Measurements from ENCODE around the gene MKNK2.
"Not testable (repeated sequence)": the region's sequence is repeated elsewhere in the genome, so short reads cannot be mapped to it uniquely, and the experiment has no call there.

The MKNK2 gene

GRCh38 chr19:2038284-2039088 lies 12.6 kb downstream of the MKNK2 start:
- no peak for ATAC-seq (replicated peaks)
- peak overlapping the region; percentile 81 for H3K27ac Mint-ChIP-seq

DNA sequence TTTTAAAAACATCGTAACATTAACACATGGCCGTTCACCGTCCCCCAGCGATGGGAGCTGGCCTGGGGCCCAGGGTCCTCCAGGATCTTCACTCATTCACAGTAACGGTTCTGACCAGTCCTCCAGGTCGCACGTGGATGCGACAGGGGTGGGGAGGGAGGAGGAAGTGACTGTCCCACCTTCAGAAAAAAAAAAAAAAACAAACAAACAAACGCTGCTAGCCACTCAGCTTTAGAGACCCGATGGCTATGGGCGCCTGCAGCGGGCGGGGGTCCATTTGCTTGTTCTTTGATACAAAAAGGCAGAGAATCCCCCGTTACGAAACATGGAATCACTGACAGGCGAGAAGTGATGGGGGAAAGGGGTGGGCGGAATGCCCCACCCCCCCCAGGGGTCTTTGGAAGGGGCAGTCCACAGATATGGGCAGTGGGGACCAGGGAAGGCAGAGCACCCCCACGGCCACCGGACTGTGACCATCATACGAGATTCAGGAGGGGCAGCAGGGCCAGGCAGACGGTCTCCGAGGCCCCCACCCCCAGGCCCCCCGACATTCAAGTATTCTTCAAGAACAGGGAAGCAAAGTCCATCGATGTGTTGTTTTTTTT lies 13.3 kb downstream of the MKNK2 start:
- peaks cover 28 to 59% of the 10 kb centered on the region in 2 donors for H3K4me1 Mint-ChIP-seq
- no peaks in the 10 kb centered on the region for H3K27me3 Mint-ChIP-seq
- peak overlapping the region in 1 of 2 donors; percentile 32 for H3K4me3 Mint-ChIP-seq
- peak overlapping the region; percentile 86 for H3K27ac Mint-ChIP-seq
- ATAC-seq (replicated peaks) (no peak), DNase-seq (no peak)
- peaks cover 5 to 7% of the 10 kb centered on the region in 2 donors for H3K9me3 Mint-ChIP-seq
- H3K36me3 Mint-ChIP-seq: peaks cover 30 to 45% of the 10 kb centered on the region in 2 donors

More at GRCh38 chr19:2038284-2039088, 12.6 kb downstream of the MKNK2 start:
- Mint-ChIP-seq H3K27me3 (no peaks in the 10 kb centered on the region), H3K9me3 (peaks cover 5 to 7% of the 10 kb centered on the region in 2 donors), H3K4me1 (peaks cover 29 to 59% of the 10 kb centered on the region in 2 donors), H3K4me3 (peak overlapping the region in 1 of 2 donors; percentile 21), H3K36me3 (peaks cover 32 to 52% of the 10 kb centered on the region in 2 donors)
- no peak for DNase-seq

DNA sequence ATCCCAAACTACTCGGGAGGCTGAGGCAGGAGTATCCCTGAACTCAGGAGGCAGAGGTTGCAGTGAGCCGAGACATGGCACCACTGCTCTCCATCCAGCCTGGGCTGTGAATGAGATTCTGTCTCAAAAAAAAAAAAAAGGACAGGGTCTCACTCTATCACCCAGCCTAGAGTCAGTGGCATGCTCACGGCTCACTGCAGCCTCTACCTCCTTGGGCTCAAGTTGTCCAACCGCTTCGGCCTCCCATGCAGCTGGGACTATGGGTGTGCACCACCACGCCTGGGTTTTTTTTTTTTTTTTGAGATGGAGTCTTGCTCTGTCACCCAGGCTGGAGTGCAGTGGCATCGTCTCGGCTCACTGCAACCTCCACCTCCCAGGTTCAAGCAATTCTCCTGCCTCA lies 14.6 kb downstream of the MKNK2 start:
- H3K9me3 Mint-ChIP-seq: peaks cover 5 to 7% of the 10 kb centered on the region in 2 donors
- H3K27me3 Mint-ChIP-seq: no peaks in the 10 kb centered on the region
- peaks cover 34 to 60% of the 10 kb centered on the region in 2 donors for H3K4me1 Mint-ChIP-seq
- DNase-seq: no peak
- H3K4me3 Mint-ChIP-seq: no peak overlapping the region
- peaks cover 28 to 36% of the 10 kb centered on the region in 2 donors for H3K36me3 Mint-ChIP-seq
- H3K27ac Mint-ChIP-seq: no peak overlapping the region
- no peak for ATAC-seq (replicated peaks)

DNA sequence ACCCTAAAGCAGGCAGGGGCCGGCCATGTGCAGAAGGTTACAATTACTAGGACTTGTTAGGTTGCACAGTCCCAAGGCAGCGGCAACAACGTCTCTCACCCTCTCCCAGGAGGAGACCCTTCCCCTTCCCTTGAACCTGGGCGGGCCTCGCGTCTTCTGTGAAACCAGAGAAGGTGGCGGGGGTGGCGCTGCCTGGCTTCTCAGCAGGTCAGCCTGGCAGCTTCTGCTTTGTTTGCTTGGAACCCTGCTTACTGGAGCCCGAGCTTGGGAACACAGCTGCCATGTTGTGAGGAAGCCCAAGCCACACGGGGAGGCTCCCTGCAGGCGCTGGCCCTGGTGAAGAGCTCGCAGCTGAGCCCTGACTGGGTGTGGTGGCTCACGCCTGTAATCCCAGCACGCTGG lies 15.5 kb downstream of the MKNK2 start:
- Mint-ChIP-seq H3K27ac (peak overlapping the region; percentile 67), H3K27me3 (no peaks in the 10 kb centered on the region), H3K4me3 (no peak overlapping the region), H3K4me1 (peaks cover 28 to 51% of the 10 kb centered on the region in 2 donors), H3K36me3 (peaks cover 24 to 28% of the 10 kb centered on the region in 2 donors), H3K9me3 (peaks cover 5 to 7% of the 10 kb centered on the region in 2 donors)
- DNase-seq (no peak), ATAC-seq (replicated peaks) (no peak)

DNA sequence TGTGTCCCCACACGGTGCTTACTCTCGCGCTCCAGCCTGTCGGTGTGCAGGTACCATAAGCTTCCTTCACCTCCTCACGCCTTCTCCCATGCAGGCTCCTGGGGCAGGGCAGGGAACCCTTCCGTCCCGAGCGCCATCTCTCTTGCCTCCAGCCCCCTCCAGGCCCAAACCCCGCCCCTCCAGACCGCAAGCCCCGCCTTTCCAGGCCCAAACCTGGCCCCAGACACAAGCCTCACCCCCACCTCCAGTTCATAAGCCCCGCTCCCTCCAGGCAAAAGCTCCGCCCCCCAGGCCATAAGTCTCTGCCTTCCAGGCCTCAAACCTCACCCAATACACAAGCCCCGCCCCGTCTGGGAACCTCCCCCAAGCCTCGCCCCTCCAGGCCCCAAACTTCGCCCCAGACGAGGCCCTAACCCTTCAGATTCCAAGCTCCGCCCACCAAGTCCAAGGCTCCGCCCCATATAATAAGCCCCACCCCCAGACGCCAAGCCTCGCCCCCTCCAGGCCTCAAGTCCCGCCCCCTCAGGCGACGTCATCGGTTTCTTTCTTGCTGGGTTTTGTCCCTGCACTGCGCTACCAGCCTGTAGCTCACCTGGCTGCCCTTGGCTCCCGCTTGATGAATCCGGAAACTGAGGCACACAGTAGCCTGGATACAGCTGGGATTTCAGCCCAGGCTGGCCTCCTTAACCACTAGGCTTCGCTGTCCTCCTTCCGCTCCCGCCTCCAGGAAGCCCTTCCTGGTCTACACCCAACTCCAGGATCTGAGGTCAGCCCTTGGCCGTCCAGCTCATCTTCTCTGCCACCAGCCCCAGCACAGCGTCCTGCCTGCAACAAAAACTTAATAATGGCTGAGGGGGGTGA lies 16.1 kb downstream of the MKNK2 start:
- no peaks in the 10 kb centered on the region for H3K27me3 Mint-ChIP-seq
- peak overlapping the region; percentile 67 for H3K27ac Mint-ChIP-seq
- H3K4me1 Mint-ChIP-seq: peaks cover 28 to 48% of the 10 kb centered on the region in 2 donors
- H3K4me3 Mint-ChIP-seq: peak overlapping the region; percentile 5 to 52
- peaks cover 5 to 7% of the 10 kb centered on the region in 2 donors for H3K9me3 Mint-ChIP-seq
- H3K36me3 Mint-ChIP-seq: peaks cover 21 to 25% of the 10 kb centered on the region in 2 donors
- ATAC-seq (replicated peaks): peak; percentile 60 to 64
- DNase-seq: peak; percentile 65

DNA sequence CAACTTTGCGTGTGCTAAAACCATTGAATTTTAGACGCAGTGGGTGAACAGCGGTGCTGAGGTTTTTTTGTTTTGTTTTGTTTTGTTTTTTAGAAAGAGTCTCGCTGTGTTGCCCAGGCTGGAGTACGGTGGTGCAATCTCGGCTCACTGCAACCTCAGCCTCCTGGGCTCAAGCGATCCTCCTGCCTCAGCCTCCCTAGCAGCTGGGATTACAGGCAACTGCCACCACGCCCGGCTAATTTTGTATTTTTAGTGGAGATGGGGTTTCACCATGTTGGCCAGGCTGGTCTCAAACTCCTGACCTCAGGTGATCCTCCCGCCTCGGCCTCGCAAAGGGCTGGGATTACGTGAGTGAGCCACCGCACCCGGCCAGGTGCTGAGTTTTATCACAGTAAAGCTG lies 16.8 kb downstream of the MKNK2 start:
- peaks cover 18 to 21% of the 10 kb centered on the region in 2 donors for H3K36me3 Mint-ChIP-seq
- not testable (repeated sequence) for H3K27me3 Mint-ChIP-seq; ATAC-seq (replicated peaks); H3K4me3 Mint-ChIP-seq; H3K27ac Mint-ChIP-seq; H3K9me3 Mint-ChIP-seq; DNase-seq
- H3K4me1 Mint-ChIP-seq: peaks cover 26 to 43% of the 10 kb centered on the region in 2 donors

DNA sequence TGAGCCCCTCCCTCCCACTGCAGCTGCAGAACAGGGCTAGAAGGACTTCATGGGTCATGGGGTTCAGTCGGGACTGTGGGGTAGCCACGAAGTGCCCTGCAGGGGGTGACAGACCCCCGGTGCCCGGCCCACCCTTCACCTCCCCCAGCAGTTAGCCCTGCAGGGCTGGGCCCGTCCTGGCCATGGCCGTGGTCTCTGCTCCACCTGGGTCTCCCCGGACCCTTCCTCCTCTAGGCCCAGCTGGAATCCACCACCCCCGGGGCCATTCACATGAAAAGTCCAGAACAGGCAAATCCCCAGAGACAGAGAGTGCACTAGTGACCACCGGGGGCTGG lies 17.3 kb downstream of the MKNK2 start:
- no peak overlapping the region for H3K27ac Mint-ChIP-seq

GRCh38 chr19:2033115-2033824 lies 17.8 kb downstream of the MKNK2 start:
- DNase-seq (no peak), ATAC-seq (replicated peaks) (no peak)
- H3K9me3 Mint-ChIP-seq: peaks cover 5 to 7% of the 10 kb centered on the region in 2 donors
- peak overlapping the region; percentile 7 for H3K27ac Mint-ChIP-seq
- no peaks in the 10 kb centered on the region for H3K27me3 Mint-ChIP-seq
- peak overlapping the region in 1 of 2 donors; percentile 25 for H3K4me3 Mint-ChIP-seq
- H3K36me3 Mint-ChIP-seq: peaks cover 10 to 14% of the 10 kb centered on the region in 2 donors
- H3K4me1 Mint-ChIP-seq: peaks cover 27 to 35% of the 10 kb centered on the region in 2 donors

More for the DNA sequence above, 17.3 kb downstream of the MKNK2 start:
- Mint-ChIP-seq H3K36me3 (peaks cover 14 to 17% of the 10 kb centered on the region in 2 donors), H3K4me1 (peaks cover 26 to 39% of the 10 kb centered on the region in 2 donors), H3K9me3 (peaks cover 5 to 7% of the 10 kb centered on the region in 2 donors), H3K27me3 (no peaks in the 10 kb centered on the region), H3K4me3 (no peak overlapping the region)
- DNase-seq (no peak), ATAC-seq (replicated peaks) (no peak)

DNA sequence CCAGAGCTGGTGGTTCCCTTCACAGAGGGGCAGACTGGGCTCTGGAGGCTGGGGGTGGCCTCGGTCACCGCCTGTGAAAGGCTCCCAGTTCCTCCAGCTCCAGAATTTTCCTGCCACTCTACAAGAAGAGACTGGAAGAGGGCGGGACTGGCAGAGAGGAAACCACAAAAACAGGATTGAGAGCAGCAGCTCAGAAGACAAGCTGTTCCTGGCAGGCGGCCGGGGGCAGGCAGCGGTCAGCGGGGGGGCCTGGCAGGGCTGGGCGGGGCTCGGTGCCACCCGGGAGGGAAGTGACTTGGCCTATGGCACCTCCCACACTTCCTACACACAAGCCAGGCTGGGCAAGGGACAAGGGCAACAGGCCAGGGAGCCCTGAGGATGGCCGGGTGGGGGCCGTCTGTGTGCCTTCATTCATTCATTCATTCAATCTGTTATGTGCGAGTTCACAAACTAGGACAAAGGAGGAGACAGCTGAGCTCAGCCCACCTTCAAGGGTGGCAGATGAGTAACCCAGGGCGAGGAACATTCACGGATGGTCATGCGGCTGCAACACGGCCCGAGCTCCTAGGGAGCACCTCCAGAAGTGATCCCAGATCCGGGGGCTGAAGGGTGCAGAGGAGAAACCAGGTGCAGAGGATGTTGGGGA lies 18.6 kb downstream of the MKNK2 start:
- Mint-ChIP-seq H3K9me3 (peaks cover 5 to 7% of the 10 kb centered on the region in 2 donors), H3K4me1 (peaks cover 24 to 29% of the 10 kb centered on the region in 2 donors), H3K27me3 (no peaks in the 10 kb centered on the region), H3K36me3 (peaks cover 4 to 8% of the 10 kb centered on the region in 2 donors), H3K4me3 (peak overlapping the region; percentile 73 to 76), H3K27ac (peak overlapping the region; percentile 56)
- no peak for DNase-seq
- peak; percentile 52 to 68 for ATAC-seq (replicated peaks)

DNA sequence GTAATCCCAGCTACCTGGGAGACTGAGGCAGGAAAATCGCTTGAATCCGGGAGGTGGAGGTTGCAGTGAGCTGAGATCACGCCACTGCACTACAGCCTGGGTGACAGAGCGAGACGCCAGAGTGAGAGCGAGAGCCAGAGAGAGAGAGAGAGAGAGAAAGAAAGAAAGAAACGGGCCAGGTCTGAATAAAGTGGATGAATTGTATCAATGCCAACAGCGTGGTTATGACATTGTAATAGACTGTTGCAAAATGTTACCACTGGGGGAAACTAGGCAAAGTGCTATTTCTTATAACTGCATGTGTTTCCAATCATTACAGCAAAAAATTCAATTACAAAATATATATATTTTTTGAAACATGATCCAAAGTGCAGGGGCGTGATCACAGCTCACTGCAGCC lies 23.7 kb downstream of the MKNK2 start:
- DNase-seq (no peak), ATAC-seq (replicated peaks) (no peak)
- peaks cover 0 to 3% of the 10 kb centered on the region in 2 donors for H3K9me3 Mint-ChIP-seq
- no peaks in the 10 kb centered on the region for H3K36me3 Mint-ChIP-seq
- no peaks in the 10 kb centered on the region for H3K27me3 Mint-ChIP-seq
- peak overlapping the region; percentile 7 for H3K27ac Mint-ChIP-seq
- peaks cover 8 to 9% of the 10 kb centered on the region in 2 donors for H3K4me1 Mint-ChIP-seq
- no peak overlapping the region for H3K4me3 Mint-ChIP-seq

GRCh38 chr19:2026770-2027169 lies 24.3 kb downstream of the MKNK2 start:
- DNase-seq: no peak
- Mint-ChIP-seq H3K9me3 (peaks cover 0 to 3% of the 10 kb centered on the region in 2 donors), H3K27ac (no peak overlapping the region), H3K27me3 (no peaks in the 10 kb centered on the region), H3K36me3 (no peaks in the 10 kb centered on the region), H3K4me3 (no peak overlapping the region), H3K4me1 (peaks cover 2 to 4% of the 10 kb centered on the region in 2 donors)
- ATAC-seq (replicated peaks): no peak

DNA sequence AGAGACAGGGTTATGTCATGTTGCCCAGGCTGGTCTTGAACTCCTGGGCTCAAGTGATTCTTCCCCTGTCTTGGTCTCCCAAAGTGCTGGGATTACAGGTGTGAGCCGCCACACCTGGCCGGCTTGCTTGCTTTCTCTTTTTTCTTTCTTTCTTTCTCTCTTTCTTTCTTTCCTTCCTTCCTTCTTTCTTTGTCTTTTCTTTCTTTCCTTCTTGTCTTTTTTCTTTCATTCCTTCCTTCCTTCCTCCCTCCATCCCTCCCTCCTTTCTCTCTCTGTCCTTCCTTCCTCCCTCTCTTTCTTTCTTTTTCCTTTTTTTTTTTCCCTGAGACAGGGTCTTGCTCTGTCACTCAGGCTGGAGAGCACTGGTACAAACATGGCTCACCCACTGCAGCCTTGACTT lies 28.8 kb downstream of the MKNK2 start:
- Mint-ChIP-seq H3K4me1 (peaks cover 5 to 7% of the 10 kb centered on the region in 2 donors), H3K27ac (no peak overlapping the region), H3K4me3 (no peak overlapping the region), H3K27me3 (no peaks in the 10 kb centered on the region), H3K9me3 (peaks cover 0 to 3% of the 10 kb centered on the region in 2 donors), H3K36me3 (no peaks in the 10 kb centered on the region)
- ATAC-seq (replicated peaks) (no peak), DNase-seq (no peak)

DNA sequence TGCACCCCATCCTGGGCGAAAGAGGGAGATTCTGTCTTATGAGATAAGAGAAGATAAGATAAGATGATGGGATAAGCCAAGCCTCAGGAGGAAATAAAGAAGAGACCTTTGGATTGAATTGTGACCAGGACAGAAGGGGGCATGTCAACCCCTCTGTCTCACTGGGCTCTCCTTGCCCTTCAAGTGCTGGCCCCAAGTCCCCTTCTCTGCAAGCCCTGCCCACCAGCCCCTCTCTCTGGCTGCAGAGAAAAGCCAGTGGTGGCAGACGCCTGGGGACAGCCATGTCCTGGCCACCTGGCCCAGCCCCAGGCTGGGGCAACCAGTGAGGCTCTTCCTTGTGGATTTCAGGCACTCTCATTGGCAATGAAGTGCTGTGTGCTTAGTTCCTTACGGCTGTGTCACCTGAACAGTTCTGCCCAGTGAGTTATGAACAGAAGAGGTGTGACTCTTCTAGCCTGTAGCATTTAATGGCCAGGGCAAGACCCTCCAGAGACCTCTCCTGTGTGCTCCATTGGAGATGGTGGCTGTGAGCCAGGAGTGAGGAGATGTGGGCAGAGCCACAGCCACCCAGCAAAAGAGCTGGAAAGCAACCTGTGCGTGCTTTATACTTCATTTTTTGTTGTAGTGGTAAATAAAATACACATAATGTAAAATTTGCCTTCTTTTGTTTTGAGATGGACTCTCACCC lies 29.4 kb downstream of the MKNK2 start:
- H3K27me3 Mint-ChIP-seq: no peaks in the 10 kb centered on the region
- DNase-seq (no peak), ATAC-seq (replicated peaks) (no peak)
- H3K27ac Mint-ChIP-seq: no peak overlapping the region
- H3K4me1 Mint-ChIP-seq: peaks cover 4 to 14% of the 10 kb centered on the region in 2 donors
- peaks cover 0 to 3% of the 10 kb centered on the region in 2 donors for H3K9me3 Mint-ChIP-seq
- H3K4me3 Mint-ChIP-seq: no peak overlapping the region
- no peaks in the 10 kb centered on the region for H3K36me3 Mint-ChIP-seq
